Activated CD8-positive, alpha-beta memory T cell treated with anti-CD3 and anti-CD28 coated beads for 24 hours (primary cell): ENCODE measurements around the gene LRRC18.

Source experiments
- DNase-seq: peaks from one replicate; pipeline ENCODE4 v3.0.0-alpha.2; 2020

The LRRC18 gene

DNA sequence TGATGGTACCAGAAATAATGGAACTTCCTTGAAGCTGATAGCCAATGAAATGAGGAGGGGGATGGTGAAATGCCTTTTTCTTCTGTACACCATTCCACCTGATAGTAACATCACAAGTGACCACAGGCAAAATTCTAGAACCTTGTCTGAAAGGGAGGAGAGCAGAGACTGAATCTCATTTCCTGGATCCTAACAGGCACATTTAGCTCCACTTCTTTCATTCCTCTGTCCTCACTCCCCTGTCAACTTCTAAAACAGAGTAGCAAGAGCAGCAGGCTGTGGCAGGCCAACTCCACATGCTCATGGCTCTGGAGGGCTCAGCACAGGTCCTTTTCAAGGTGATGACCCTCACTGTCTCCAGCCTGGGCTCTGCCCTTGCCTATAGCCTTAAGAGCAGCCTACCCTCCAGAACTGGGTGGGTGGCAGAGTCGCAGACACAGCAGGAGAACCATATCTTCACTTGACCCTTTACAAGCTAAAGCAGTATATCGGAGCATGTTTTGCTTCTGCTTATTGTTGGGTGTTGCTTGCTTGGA is at the start of gene LRRC18:
TSS of gene LRRC18 (minus strand) at position 51 of the 536 bp plus-strand sequence. CDS start 25,685 bp downstream, outside the sequence.
- no peak for DNase-seq

DNA sequence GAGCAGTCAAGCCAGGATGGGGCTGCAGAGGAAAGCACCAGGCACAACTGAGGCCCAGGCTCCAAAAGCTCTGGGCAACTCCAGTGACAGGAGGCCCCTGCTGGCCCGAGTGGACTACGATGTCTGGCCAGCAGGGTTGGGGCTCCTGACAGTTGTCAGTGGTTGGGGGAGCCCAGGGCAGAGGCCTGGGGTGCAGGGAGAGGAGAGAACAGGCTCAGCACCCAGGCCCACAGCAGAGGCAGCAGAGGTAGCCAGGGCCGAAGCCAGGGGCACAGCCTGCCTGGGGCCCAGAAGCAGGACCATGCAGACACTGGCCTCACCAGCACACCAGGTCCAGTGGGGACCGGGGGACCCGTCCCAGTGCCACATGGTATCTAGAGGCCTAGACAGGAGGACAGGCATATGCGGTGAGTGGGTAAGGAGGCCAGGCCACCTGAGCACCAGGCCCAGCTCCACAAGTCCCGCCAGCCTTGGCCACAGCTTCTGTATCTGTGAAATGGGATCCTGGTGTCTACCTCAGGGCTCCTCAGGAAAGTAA is 46.0 kb upstream of the LRRC18 start:
- DNase-seq: no peak

DNA sequence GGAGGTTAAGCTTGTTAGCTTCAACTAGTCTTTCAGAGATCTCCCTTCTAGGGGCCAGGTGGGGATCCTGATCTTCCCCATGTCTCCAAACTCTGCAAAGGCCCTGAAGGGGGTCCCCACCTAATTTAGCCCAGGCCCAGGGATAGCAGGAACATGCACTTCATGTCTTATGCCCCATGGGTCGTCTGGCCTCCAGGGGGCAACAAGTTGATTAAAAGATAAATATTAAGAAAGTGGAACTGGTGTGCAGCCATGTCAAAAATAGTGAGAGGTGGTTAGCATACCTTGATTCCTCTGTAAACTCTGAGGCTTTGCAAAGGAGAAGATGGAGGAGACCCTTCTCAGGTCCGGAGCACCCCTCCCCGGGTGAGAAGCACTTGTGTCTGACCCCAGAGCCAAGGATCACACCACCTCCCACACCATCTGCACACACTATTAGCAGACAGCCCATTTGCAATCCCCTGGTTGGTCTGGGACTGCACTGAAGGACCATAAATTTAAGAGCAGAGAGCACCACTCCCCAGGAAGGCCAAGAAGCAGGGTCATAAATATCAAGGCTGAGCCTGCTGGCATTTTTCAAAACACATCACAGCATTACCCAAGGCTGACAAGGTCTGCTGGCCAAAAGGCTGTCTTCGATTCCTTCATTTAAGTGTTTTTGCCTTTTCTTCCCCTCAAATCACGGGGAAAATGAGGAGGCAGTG is 44.2 kb upstream of the LRRC18 start:
- no peak for DNase-seq

DNA sequence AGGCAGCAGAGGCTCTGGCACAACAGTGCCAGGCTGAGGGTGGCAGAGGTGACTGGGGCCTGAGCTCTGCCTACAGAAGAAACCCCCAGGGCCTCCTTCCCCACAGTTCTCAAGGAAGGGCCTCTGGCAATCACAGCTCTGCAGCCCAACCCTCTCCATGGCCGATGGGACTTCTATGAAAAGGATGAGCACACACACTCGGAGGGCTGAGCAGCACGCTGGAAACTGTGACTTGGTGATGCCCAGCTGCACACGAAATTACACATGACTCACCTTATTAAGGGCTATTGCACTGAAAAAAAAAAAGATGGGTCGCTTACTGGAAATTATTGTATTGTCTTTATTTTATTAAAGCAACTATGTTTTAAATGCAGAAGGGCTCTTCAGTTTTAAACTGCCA is 42.9 kb upstream of the LRRC18 start:
- no peak for DNase-seq

DNA sequence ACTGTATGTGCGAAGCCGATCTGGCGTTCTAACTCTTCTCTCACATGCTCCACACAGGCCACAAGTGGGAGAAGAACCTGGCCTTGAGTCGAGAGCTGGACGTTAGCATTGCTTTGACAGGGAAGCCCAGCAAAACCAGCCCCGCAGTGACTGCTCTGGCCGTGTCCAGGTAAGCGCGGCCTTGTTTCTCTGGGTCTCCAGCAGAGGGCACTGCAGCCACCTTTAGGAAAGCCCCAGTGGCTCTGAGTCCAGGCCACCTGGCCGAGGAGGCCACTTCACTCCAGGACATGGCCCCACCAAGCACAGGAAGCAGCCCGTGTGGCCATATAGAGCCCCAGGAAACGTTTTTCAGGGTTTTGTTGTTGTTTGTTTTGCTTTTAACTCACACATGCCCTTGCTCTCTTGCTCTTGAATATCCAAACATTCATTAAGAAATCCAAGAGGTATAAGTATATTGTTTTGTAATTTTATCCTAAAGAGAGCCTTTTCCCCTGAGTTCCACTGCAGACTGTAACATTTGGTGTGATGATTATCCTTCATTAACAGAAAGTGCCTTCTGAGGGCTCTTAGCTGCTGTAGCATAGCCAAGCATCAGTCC is 41.8 kb upstream of the LRRC18 start:
- peak; percentile 71 for DNase-seq

DNA sequence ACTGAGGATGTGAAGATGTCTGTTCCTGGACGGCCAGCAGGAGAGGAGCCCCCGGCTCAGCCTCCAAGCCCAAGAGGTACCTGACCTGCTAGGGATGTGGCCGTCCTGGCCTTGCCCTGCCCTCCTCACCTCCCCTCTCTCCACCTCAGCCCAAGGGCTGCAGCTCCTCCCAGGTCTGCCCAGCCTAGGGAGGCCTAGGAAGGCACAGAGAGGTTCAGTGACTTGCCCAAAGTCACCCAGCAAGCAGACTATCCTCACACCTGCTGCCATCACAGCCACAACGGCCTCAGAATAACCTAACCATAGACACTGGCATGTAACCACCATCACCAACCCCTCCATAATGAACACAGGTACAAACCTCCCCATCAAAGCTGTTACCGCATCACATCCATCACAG is 38.7 kb upstream of the LRRC18 start:
- DNase-seq: no peak

DNA sequence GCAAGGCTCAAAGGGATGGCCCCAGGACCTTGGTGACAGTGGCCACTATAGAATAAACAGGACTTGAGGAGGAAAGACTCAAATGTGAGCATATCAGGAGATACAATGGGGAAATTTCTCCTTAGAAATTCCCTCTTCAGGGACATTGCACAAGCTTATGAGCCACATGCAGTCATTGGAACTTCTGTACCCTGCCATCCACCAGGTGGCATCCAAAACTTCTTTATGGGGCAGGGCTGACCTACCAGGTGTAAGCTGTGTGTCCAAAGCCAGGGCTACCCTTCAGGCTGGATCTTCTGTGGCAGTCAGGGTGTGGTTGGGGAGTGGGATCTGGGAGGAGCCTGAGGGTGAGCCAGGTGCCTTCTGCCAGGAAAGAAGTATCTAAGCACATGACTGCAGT is 36.6 kb upstream of the LRRC18 start:
- no peak for DNase-seq

DNA sequence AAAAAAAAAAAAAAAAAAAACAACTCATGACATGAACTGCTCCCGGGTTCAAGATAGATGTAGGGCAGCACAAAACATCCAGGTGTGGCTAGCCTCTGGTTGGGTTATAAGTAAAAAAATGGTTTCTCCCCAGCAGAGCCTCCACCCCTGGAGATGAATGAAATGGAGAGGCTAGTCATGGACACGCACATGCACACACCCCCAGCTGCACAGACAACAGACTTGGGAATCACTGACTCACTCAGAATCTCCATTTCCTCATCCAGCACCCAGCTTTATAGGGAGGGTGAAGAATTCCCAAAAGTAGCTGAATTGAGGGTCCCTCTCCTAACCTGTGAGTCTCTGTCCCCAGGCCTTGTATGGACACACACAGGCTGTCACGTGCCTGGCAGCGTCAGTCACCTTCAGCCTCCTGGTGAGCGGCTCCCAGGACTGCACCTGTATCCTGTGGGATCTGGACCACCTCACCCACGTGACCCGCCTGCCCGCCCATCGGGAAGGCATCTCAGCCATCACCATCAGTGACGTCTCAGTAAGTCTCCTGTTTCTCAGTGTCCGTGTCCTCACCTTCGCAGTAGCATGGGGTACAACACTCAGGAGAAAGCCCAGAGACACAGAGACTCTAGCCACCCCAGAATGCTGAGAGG is 35.0 kb upstream of the LRRC18 start:
- no peak for DNase-seq

DNA sequence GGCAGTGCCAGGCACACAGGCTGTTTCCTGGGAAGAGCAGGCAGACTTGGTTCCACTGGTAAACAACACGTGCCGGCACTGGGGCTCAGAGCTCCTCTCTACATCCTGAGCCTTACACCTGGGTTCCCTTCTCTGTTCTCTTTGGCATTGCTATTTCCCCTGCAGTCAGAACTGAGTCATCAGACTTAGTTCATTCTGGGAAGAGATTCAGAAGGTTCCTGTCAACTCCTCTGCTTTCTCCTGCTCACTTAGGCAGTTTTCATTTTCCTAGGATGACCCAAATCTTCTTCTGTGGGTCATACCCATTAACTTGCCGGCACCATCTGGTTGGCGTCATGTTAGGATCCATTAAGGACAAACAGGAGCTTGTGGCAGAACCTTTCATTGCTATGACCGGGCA is 33.4 kb upstream of the LRRC18 start:
- DNase-seq: no peak

DNA sequence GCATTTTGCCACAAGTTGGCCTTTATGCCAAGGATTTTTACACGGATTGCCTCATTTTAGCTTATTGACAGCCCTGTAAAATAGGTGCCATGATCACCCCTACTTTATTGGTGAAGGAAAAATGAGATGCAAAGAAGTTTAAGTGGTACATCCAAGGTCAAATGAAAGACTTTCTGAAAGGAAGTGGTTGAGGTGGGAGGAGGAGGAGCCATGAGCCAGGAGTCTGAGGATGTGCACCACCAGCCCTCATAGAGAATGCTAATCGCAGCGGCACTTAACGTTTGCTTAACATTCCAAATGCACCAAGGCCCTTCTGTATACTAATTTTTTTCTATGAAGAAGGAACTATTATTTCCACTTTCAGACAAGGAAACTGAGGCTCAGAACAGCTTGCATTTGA is 31.0 kb upstream of the LRRC18 start:
- DNase-seq: no peak

DNA sequence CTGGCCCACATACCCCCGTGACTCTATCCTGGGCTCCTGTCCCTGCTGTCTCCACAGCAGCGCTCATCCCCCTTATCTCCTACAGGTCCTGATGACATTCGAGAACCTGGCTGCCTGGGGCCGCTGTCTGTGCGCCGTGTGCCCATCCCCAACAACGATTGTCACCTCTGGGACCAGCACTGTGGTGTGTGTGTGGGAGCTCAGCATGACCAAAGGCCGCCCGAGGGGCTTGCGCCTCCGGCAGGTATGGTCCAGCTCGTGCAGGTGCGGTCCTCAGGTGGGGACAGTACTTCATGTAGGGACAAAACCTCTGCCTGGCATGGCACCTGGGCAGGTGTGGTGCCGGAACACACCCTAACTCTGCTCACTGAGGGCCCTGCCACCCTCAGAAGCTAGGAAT is 30.4 kb upstream of the LRRC18 start:
- DNase-seq: no peak

DNA sequence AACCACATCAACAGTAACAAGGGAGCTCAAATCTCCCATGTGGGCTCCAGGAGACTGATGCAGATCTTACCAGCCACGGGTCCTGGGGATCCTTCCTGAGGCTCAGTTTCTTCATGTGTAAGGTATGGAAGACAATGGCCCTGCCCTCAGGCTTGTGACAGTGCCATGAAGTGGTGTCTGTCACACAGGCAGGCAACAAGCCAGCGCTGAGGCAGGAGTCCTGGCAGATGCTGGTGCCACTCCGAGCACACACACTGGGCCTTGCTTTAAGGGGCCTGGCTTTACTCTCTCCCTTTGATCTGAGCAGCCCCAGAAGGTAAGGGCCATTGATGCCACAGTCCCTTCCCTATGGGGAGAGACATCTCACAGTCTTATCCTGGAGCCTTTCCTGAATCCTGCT is 28.4 kb upstream of the LRRC18 start:
- DNase-seq: no peak

DNA sequence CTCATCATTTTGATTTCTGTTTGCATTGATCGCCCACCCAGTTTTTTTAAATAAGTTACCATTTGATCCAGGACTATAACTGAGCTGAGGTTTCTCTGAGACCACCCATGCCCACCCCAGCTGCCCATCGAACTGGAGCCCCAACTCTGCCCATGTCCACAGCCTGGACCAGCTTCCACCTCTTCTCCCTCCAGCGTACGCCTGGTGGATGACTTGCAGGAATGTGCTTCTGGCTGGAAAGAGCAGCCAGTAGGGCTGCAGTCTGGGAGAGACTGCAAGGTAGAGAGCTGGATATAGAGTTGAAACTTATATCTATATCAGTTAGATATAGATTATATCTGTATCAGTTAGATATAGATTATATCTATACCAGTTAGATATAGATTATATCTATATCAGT is 25.8 kb upstream of the LRRC18 start:
- no peak for DNase-seq

DNA sequence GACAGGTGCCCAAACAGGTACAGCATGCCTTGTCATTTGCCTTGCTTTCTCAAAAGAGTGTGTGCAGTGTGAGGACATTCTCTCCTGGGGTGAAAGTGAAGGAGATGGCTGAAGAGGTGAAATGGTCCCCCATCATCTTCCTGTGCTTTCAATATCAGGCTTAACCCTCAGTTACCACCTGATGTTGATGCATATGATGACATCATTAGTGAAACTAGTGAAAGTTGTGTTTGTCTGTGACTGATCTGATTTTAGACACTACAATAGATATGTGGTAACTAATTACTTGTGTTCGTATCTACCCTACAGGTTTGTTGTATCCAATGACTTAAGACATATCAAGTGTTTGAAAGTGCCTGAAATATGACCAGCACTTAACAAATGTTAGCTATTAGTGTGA is 24.4 kb upstream of the LRRC18 start:
- no peak for DNase-seq

DNA sequence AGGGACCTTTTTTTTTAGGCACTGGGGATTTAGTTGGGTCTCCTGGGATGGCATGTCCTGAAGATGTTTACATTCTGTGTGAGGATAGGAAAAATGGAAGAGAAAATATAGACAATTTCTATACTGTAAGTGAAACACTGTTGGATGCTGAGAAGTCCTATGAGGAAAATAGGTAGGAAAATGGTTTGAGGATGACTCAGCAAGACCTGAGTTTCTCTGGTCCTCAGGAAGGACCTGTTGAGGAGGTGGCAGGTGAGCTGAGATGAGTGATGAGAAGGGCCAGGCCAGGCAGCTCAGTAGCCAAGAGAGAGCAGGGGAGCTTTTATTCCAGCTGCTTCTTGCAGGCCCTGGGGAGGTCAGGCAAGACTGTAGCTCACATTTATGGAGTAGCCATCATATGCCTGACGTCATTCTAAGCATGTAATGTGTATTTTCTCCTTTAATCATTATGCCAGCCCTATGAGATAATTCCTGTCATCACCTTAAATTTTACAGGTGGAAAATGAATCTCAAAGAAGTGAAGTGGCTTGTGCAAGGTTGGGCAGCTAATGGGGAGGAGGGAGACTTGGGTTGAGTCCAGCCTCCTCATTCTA is 19.1 kb upstream of the LRRC18 start:
- DNase-seq: no peak

DNA sequence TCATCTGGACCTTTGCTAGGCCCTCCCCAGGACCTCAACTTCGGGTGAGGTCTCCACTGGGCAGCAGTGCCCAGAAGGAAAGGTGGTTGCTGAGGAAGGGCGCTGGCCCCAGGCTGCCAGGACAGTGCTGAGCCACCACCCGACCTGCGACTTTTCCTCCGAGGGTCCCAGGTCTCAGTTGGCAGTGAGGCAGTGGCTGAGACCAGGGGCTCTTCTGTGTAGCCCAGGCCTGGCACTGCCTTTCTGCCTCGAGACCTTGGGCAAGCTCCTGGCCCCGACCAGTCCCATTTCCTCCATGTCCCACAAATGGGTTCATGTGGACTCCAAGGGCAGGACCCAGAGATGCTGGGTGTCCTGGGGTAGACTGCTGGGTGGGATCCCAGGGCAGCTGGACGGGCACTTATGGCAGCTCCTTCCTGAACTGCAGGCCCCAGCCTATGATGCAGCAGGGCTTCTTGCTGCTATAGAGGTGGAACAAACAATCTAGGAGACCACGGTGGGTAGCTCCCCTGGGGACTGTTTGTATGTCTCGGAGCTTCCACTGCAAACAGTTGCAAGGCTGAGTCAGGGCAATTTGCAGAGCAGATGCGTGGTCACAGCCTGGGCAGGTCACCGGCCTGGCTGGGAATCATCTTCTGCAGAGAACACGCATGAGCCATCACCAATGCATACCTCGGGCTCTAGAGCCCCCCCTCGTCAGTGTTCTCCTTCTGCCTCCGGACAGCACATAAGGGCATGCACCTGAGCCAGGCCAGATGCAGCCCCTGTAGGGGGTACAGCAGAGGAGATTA is 17.9 kb upstream of the LRRC18 start:
- DNase-seq: no peak

DNA sequence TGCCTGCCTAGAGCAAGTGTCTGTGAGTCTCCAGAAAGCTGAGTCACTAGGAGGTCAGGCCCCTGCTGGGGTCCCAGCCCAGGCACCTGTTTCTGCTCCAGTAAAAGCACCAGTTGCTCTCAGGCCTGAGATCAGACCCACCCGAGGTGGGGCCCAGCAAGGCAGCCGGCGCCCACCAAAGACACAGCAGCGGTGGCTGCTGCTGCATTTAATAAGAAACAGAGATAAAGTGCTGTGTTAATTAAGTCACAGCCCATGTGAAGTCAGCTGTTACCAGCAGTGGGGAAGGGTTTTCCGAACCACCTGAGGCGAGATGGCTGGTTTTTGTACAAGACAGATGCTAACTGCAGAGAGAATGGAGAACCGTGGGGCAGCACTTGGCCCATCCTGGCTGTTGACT is 12.1 kb upstream of the LRRC18 start:
- DNase-seq: no peak

DNA sequence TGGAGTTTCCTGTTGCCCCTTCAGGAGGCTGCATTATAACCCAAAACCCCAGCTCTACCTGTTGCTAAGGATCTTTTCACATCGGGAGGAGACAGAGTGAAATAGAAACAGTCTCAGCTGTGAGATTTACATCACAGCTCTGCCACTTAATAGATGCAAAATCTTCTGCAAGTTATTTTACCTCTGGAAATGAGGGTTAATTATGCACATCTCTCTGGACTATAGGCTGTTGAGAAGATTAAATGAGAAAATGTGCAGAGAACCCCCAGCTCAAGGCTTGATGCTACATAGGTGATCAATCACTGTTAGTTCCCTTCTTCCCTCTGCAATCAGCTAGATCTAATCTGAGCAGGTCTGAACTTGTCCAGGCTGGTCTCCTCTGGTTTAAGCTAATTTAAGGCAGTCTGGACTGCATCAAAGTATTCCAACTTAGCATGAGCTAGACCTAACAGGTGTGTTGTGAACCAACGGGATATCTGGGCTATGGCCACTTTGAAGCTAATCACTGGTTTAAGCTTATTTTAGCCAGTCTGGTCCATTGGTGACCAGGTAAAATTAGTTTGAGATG is 8.9 kb upstream of the LRRC18 start:
- no peak for DNase-seq

DNA sequence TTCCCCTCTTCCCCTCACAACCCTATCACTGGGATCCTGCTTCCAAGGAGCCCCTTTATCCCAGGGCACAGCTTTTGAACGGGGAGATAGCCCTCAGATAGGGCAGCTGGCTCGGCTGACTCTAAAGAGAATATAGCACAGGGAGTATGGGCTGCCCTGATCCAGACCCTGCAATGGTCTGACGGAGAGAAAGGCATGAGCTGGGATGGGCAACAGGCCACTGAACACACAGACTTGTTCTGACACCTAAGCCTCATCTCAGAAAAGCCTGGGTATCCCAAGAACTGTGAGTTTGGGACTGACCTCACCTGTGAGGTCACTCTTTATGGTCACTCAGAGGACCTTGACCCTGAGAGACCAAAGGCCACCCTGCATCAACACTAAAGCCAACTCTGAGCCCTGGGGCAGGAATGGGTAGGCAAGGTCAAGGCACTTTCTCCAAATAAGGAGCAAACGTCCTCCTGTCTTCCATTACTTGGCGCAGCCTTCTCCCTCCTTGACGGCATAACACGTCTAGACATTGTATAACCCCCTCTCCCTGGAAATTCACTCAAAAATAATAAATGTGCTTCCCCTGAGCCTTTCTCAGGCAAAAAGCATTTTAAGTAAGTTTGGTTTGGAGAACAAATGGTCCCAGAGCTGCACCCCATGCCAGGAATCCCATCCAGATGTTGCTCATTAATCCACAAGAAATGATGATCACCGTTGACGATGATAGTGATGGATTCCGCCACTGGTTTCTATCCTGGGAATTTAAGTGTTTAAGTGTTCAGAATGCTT is 8.2 kb upstream of the LRRC18 start:
- DNase-seq: no peak

DNA sequence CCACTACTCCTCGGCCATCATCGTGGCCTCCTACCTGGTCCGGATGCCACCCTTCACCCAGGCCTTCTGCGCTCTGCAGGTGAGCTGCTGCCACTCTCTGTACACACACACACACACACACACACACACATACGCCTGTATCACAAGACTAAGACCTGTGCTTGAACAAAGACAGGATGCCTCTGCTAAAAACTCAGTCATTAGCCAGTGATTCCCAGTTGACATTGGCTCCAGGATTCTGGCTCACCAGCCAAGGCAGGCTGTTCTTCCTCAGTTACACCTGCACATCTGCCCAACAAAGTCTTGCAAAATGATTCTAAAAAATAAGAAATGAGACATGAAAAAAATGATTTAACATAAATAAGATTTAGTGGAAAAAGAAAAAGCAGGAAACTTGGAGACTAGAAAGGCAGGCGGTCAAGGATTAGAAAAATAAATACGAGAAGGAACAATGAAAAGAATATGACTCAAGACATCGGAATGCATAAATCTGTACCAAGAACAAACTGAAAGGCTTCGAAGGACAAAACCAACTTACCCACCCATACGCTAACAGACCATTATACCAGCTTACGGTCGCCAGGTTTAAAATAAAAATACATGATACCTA is 7.4 kb upstream of the LRRC18 start:
- no peak for DNase-seq

DNA sequence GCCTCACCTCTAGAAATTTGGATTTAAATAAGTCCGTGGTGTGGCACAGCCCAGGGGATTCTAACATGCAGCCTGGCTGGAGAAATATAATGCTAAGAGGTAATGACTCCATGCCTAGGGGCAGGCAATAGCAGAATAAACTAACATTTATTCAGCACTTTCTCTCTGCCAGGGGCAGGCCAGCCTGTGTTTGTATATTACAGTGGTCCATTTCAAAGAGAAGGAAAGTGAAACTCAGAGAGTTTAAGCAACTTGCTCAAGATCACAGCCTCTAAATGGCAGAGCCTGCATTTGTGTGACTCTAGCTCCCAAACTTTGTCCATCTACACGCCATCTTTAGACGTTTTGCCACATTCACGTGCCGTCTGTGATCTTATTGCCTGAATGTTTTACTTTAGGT is 6.7 kb upstream of the LRRC18 start:
- no peak for DNase-seq
